ENCODE measurements around the gene CDYL2.
A peak's percentile ranks its signal among the peaks of the same experiment; 100 is the strongest.

The CDYL2 gene

GRCh38 chr16:80596507-80597207, 207.7 kb downstream of the CDYL2 start:
- no peak for DNase-seq (ENCODE audit: low read depth, low spot score)

- DNase-seq (ENCODE audit: low read depth, low spot score), result no peak
Measured at GRCh38 chr16:80594756-80595155, 209.6 kb downstream of the CDYL2 start.

- no peak for DNase-seq (ENCODE audit: low read depth, low spot score)
Measured at GRCh38 chr16:80592273-80592672, 212.1 kb downstream of the CDYL2 start.

GRCh38 chr16:80591071-80591915, 213.1 kb downstream of the CDYL2 start:
- no peak for DNase-seq (ENCODE audit: low read depth, low spot score)

GRCh38 chr16:80587071-80587470, 217.3 kb downstream of the CDYL2 start:
- no peak for DNase-seq (ENCODE audit: low read depth, low spot score)

GRCh38 chr16:80586476-80586875, 217.9 kb downstream of the CDYL2 start:
- DNase-seq (ENCODE audit: low read depth, low spot score), result no peak

GRCh38 chr16:80585764-80586163, 218.6 kb downstream of the CDYL2 start:
- no peak for DNase-seq (ENCODE audit: low read depth, low spot score)

GRCh38 chr16:80583466-80583865, 220.9 kb downstream of the CDYL2 start:
- DNase-seq (ENCODE audit: low read depth, low spot score), result no peak

- DNase-seq (ENCODE audit: low read depth, low spot score), result peak; percentile 27
Measured at GRCh38 chr16:80580109-80580832, 224.1 kb downstream of the CDYL2 start.

- DNase-seq (ENCODE audit: low read depth, low spot score), result no peak
Measured at GRCh38 chr16:80577485-80578280, 226.7 kb downstream of the CDYL2 start.

- no peak for DNase-seq (ENCODE audit: low read depth, low spot score)
Measured at GRCh38 chr16:80576343-80576912, 228.0 kb downstream of the CDYL2 start.

GRCh38 chr16:80573700-80574120, 230.7 kb downstream of the CDYL2 start:
- no peak for DNase-seq (ENCODE audit: low read depth, low spot score)

- no peak for DNase-seq (ENCODE audit: low read depth, low spot score)
Measured at GRCh38 chr16:80570106-80570478, 234.3 kb downstream of the CDYL2 start.

GRCh38 chr16:80569440-80570105, 234.8 kb downstream of the CDYL2 start:
- peak; percentile 41 for DNase-seq (ENCODE audit: low read depth, low spot score)

- DNase-seq (ENCODE audit: low read depth, low spot score), result no peak
Measured at GRCh38 chr16:80564394-80564793, 240.0 kb downstream of the CDYL2 start.

- DNase-seq (ENCODE audit: low read depth, low spot score), result no peak
Measured at GRCh38 chr16:80563066-80563465, 241.3 kb downstream of the CDYL2 start.

- no peak for DNase-seq (ENCODE audit: low read depth, low spot score)
Measured at GRCh38 chr16:80559369-80559768, 245.0 kb downstream of the CDYL2 start.

GRCh38 chr16:80557037-80557436, 247.4 kb downstream of the CDYL2 start:
- no peak for DNase-seq (ENCODE audit: low read depth, low spot score)

GRCh38 chr16:80556481-80556880, 247.9 kb downstream of the CDYL2 start:
- DNase-seq (ENCODE audit: low read depth, low spot score), result no peak

GRCh38 chr16:80554033-80554432, 250.4 kb downstream of the CDYL2 start:
- no peak for DNase-seq (ENCODE audit: low read depth, low spot score)

- no peak for DNase-seq (ENCODE audit: low read depth, low spot score)
Measured at GRCh38 chr16:80552277-80552676, 252.1 kb downstream of the CDYL2 start.
